SK-N-MC (cell line): ENCODE data around the gene GRK3.

ENCODE experiments used
- DNase-seq: peaks from one replicate; pipeline ENCODE4 v3.0.0-alpha.2; 2011; ENCODE audit warnings: low read depth, low spot score
- H3K27ac ChIP-seq: fragments of 200-600 bp; sonication (generic); 2 replicates; pipeline ENCODE4 v1.5.1; 2016; ENCODE audit warnings: mixed run types
- H3K36me3 ChIP-seq: fragments of 200-600 bp; sonication (generic); 2 replicates; pipeline ENCODE4 v1.6.1; 2017; ENCODE audit warnings: antibody characterized with exemption, low read length, mixed read lengths; ENCODE audit not compliant: insufficient read depth
- H3K4me3 ChIP-seq: fragments of 200-600 bp; sonication (generic); 2 replicates; pipeline ENCODE4 v1.5.1; 2016
- H3K9ac ChIP-seq: fragments of 200-600 bp; sonication (generic); 2 replicates; pipeline ENCODE4 v1.8.0; 2017; ENCODE audit warnings: mixed run types, mixed read lengths; ENCODE audit not compliant: insufficient read length
- H3K9me3 ChIP-seq: fragments of 200-600 bp; sonication (generic); 2 replicates; pipeline ENCODE4 v1.6.1; 2017; ENCODE audit warnings: low read depth, mild to moderate bottlenecking, antibody characterized with exemption, low read length, moderate library complexity, mixed read lengths
- EZH2 ChIP-seq: fragments of 200-600 bp; sonication (generic); IDR thresholded peaks from one replicate; pipeline ENCODE4 v1.6.1; 2017; ENCODE audit warnings: antibody characterized with exemption
- FOXP2 ChIP-seq: optimal IDR thresholded peaks from 2 replicates; pipeline ENCODE3; 2011; ENCODE audit warnings: mild to moderate bottlenecking, moderate library complexity; ENCODE audit not compliant: insufficient read depth; ENCODE audit errors: extremely low read length, control extremely low read depth
- POLR2AphosphoS5 ChIP-seq: IDR thresholded peaks from 2 replicates; pipeline ENCODE4 v1.6.1; 2012; ENCODE audit warnings: mild to moderate bottlenecking, low read depth, low read length, borderline replicate concordance

GRK3 gene

DNA sequence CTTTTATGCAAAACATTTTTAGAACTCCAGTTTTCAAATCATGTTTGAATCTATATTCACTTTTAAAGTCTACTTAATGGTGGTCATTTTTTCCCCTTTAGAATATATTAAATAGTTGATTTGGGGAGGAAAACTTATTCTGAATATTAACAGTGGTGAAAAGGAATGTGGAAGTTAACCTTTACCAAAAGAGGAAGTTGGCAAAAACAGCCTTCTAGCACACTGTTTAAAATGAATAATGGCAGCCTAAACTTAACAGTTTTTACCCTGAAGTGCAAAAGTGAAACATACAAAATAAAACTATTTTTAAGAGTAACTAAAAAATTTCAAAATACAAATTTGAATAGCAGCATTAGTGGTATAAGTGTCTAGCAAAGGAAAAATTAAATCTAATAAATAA is 86.4 kb downstream of the GRK3 start:
- no peak for DNase-seq
- no peak overlapping the region for H3K4me3 ChIP-seq
- TF ChIP-seq EZH2 (no peak), POLR2AphosphoS5 (no peak), FOXP2 (no peak)
- H3K27ac ChIP-seq, result no peak overlapping the region
- no peaks in the 10 kb centered on the region for H3K36me3 ChIP-seq
- no peaks in the 10 kb centered on the region for H3K9me3 ChIP-seq
- no peak overlapping the region for H3K9ac ChIP-seq

DNA sequence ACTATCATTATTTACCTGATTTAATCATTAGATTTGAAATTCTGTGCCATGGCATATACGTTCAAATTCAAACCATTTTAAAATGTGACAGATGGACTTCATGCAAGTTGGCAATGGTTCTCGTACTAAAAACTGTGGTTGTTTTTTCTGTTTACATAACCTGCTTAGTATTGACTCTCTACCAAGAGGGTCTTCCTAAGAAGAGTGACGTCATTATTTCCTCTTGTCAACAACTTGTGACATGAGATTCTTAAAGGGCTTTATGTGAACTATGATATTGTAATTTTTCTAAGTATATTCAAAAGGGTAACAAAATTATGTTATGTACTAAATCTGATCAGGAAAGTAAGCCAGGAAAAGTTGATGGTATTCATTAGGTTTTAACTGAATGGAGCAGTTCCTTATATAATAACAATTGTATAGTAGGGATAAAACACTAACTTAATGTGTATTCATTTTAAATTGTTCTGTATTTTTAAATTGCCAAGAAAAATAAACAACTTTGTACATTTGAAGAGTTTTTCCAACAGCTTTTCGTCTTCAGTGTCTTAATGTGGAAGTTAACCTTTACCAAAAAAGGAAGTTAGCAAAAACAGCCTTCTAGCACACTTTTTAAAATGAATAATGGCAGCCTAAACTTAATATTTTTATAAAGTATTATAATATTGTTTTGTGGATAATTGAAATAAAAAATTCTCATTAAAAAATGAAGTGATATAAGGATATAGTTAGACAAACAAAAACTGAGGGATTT is 87.0 kb downstream of the GRK3 start:
- Histone ChIP-seq H3K27ac (no peak overlapping the region), H3K36me3 (no peaks in the 10 kb centered on the region), H3K4me3 (no peak overlapping the region), H3K9ac (no peak overlapping the region), H3K9me3 (no peaks in the 10 kb centered on the region)
- no peak for DNase-seq
- no peak for TF ChIP-seq FOXP2
- TF ChIP-seq POLR2AphosphoS5, result no peak
- no peak for TF ChIP-seq EZH2

DNA sequence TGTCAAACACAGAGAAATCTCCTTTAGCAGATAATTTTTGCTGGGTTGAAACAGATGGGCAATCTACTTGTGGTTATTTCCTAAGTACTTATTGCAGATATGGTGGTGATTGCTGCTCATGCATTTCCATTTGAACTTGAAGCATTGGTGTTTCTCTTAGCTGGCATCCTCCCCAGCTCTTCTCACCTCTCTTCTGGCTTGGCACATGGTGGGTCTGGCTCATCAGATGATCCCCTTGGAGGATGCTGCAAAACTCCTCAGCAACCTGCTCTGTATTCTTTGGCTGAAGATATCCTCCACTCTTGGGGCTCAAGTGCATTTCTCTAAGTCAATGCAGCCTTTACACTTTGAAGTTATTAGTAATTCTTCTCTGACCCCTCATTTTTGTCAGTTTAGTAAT is 90.2 kb downstream of the GRK3 start:
- no peak for DNase-seq
- TF ChIP-seq POLR2AphosphoS5 (no peak), EZH2 (no peak), FOXP2 (no peak)
- Histone ChIP-seq H3K9ac (no peak overlapping the region), H3K9me3 (no peaks in the 10 kb centered on the region), H3K36me3 (no peaks in the 10 kb centered on the region), H3K27ac (no peak overlapping the region), H3K4me3 (no peak overlapping the region)

DNA sequence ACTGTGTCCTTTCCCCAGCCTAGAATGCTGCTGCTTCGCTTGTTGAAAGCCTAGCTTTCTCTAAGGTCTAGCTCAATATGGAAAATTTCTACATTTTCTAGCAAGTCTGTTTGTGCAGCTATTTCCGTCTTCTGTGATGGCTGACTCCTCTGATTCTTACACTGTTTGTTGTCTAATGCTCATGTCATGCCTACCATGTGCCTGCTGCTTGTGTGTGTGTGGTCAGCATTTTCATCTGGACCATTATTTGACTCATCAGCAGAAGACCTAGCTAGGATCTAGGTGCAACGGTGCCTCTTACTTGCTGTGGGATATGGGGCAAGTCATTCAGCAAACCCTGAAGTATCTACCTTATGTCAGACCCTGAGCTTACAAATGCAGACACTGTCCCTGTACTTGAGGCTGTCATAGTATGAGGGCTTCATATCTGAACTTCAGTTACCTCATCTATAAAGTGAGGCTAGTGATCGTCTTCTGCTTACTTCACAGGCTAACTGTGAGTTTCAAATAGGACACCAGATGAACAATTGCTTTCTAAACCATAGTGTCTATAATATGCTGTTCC is 91.0 kb downstream of the GRK3 start:
- H3K36me3 ChIP-seq, result no peaks in the 10 kb centered on the region
- no peak overlapping the region for H3K27ac ChIP-seq
- H3K9me3 ChIP-seq, result no peaks in the 10 kb centered on the region
- TF ChIP-seq EZH2 (no peak), POLR2AphosphoS5 (no peak)
- no peak overlapping the region for H3K4me3 ChIP-seq
- no peak for DNase-seq
- H3K9ac ChIP-seq, result no peak overlapping the region

DNA sequence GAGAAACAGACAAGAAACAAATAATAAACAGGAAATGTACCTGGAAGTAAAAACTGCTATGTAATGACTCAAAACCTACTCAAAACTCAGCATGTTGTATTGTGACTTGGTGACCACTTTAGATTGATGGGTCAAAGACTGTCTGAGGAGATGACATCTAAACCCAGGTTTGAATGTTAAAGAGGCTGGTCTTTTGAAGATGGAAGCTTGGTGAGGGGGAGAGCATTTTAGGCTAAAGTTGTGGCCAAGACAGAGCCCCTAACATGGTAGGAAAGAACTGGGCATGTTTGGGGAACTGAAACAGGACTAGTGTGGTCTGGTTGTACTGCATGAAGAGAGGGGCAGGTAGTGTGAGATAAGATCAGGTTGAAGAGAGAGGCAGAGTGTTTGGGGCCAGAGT is 92.2 kb downstream of the GRK3 start:
- Histone ChIP-seq H3K36me3 (no peaks in the 10 kb centered on the region), H3K27ac (no peak overlapping the region), H3K9ac (no peak overlapping the region), H3K4me3 (no peak overlapping the region), H3K9me3 (no peaks in the 10 kb centered on the region)
- no peak for TF ChIP-seq EZH2
- no peak for TF ChIP-seq POLR2AphosphoS5
- no peak for TF ChIP-seq FOXP2
- no peak for DNase-seq

DNA sequence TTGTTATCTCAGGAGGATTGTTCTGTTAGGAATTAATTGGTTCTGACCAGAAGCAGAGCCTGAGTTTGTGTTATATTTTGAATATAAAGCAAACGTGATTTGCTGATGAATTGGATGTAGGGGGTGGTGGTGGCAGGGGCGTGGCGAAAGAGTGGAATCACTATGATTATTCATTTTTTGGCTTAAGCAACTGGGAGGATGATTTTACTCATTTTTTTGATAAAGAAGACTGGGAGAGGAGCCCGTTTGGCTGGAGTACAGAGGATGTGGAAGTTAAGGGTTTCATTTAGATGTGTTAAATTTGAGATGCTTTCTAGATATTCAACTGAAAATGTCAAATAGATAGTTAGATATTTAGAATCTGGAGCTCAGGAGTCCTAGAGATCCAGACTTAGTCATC is 94.2 kb downstream of the GRK3 start:
- H3K4me3 ChIP-seq, result no peak overlapping the region
- DNase-seq, result no peak
- H3K27ac ChIP-seq, result no peak overlapping the region
- TF ChIP-seq FOXP2 (no peak), POLR2AphosphoS5 (no peak), EZH2 (no peak)
- no peaks in the 10 kb centered on the region for H3K9me3 ChIP-seq
- no peak overlapping the region for H3K9ac ChIP-seq
- H3K36me3 ChIP-seq, result no peaks in the 10 kb centered on the region

DNA sequence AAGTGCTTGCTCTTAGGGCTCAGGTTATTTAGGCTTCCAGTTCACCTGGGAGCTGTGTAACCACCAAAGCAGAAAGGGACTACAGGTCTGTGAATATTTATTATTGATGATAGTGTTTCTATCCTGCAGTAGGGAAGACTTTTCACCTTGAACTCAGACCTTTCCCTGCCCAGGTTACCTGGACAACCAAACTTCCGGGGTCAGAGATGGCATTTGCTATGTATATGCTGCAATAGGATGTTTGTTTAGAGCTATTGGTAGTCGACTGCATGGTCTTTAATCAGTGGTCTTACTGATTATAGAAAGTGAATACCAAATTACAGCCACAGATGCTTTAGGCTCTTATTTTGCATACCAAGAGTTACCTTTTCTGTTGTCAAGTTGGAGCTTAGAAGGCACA is 94.9 kb downstream of the GRK3 start:
- DNase-seq, result no peak
- TF ChIP-seq FOXP2, result no peak
- no peak for TF ChIP-seq EZH2
- no peak for TF ChIP-seq POLR2AphosphoS5
- H3K36me3 ChIP-seq, result no peaks in the 10 kb centered on the region
- no peak overlapping the region for H3K9ac ChIP-seq
- no peak overlapping the region for H3K4me3 ChIP-seq
- no peaks in the 10 kb centered on the region for H3K9me3 ChIP-seq
- H3K27ac ChIP-seq, result no peak overlapping the region

DNA sequence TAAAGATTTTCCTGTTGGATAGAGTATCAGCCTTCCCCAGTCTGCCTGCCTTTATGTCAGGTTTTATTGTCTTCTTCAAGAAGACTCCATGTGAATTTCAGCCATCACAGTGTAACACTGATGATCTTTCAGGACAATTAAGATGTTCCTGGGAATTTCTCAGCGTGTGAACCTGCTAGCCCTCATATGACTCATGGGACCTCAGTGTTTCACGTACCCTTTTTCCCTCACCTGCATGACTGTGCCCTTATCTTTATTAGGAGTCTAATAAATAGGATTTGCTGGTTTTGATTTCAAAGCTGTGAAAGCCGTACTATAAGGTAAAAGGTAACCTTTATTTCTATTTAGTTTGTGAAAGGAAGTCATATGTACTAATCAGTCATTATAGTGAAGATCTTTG is 95.9 kb downstream of the GRK3 start:
- H3K4me3 ChIP-seq, result no peak overlapping the region
- TF ChIP-seq FOXP2, result no peak
- no peak for TF ChIP-seq EZH2
- no peak for TF ChIP-seq POLR2AphosphoS5
- DNase-seq, result no peak
- no peaks in the 10 kb centered on the region for H3K9me3 ChIP-seq
- H3K9ac ChIP-seq, result no peak overlapping the region
- no peak overlapping the region for H3K27ac ChIP-seq
- H3K36me3 ChIP-seq, result no peaks in the 10 kb centered on the region

DNA sequence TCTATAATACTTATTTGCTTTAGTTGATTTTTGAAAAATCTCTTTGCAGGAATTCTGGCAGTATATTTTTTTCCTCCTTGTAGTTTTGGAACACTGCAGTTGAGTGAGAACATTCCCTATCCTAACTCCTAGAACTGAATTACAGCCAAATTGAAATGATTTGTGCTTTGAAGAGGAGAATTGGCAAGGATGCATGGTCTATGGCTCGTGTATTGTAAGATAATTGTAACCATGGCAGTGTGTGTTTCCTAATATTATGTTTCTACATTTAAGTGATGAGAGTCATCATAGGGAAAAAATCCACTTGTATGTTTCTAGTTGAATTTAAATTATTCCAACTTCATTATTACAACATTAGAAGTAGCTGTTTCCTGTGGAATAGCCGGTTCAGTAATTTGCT is 96.6 kb downstream of the GRK3 start:
- Histone ChIP-seq H3K9me3 (no peaks in the 10 kb centered on the region), H3K36me3 (no peaks in the 10 kb centered on the region), H3K9ac (no peak overlapping the region), H3K27ac (no peak overlapping the region), H3K4me3 (no peak overlapping the region)
- TF ChIP-seq FOXP2 (no peak), EZH2 (no peak), POLR2AphosphoS5 (no peak)
- DNase-seq, result no peak
